Stomach smooth muscle (tissue), 2 donors: Measurements from ENCODE around the gene CPB2.

ENCODE experiments used
- H3K27ac ChIP-seq: one replicate; pipeline ENCODE4 v1.7.0; 2013; ENCODE audit warnings: mild to moderate bottlenecking, low read length, inconsistent platforms
- H3K27me3 ChIP-seq, 2 donors: one replicate each; pipeline ENCODE4 v1.7.0; 2013; ENCODE audit warnings: low read length in 2 of 2; ENCODE audit not compliant: insufficient read depth in 2 of 2, control insufficient read depth in 1 of 2
- H3K36me3 ChIP-seq, 2 donors: one replicate each; pipeline ENCODE4 v1.7.0; 2013; ENCODE audit warnings: low read length in 2 of 2; ENCODE audit not compliant: control insufficient read depth in 2 of 2, insufficient read depth in 2 of 2
- H3K4me1 ChIP-seq: one replicate; pipeline ENCODE4 v1.7.0; 2013; ENCODE audit warnings: low read length; ENCODE audit not compliant: control insufficient read depth, insufficient read depth
- H3K4me3 ChIP-seq, 2 donors: one replicate each; pipeline ENCODE4 v1.7.0; 2013; ENCODE audit warnings: low read length in 2 of 2
- H3K9ac ChIP-seq, 2 donors: one replicate each; pipeline ENCODE4 v1.7.0; 2013; ENCODE audit warnings: low read length in 2 of 2, mild to moderate bottlenecking in 1 of 2
- H3K9me3 ChIP-seq, 2 donors: one replicate each; pipeline ENCODE4 v1.7.0; 2013; ENCODE audit warnings: low read length in 2 of 2; ENCODE audit not compliant: control insufficient read depth in 2 of 2
- donor health status: healthy.
- donor health status: Pancreatic carcinoma.

CPB2 gene

DNA sequence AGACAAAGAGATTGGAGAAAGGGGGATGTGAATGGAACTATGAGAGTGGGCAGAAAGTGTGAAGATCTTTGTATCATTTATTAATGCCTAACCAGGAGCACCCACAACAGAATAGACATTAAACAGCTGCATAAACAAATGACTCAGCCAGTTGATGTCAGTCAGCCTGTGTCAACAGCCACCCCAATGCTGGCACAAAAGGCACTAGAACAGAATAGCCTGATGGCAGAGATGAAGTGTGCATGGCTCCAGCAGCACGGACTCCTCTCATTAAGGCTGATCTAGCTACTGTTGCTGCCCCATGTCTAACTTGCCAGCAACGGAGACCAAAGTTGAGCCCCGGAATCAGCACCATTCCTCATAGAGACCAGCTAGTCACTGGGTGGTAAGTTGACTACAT lies 7.8 kb downstream of the CPB2 start:
- no peak overlapping the region for H3K4me3 ChIP-seq
- no peaks in the 10 kb centered on the region for H3K27me3 ChIP-seq
- no peak overlapping the region for H3K27ac ChIP-seq
- no peaks in the 10 kb centered on the region for H3K4me1 ChIP-seq
- no peak overlapping the region for H3K9ac ChIP-seq
- H3K36me3 ChIP-seq = no peaks in the 10 kb centered on the region
- H3K9me3 ChIP-seq = no peaks in the 10 kb centered on the region

DNA sequence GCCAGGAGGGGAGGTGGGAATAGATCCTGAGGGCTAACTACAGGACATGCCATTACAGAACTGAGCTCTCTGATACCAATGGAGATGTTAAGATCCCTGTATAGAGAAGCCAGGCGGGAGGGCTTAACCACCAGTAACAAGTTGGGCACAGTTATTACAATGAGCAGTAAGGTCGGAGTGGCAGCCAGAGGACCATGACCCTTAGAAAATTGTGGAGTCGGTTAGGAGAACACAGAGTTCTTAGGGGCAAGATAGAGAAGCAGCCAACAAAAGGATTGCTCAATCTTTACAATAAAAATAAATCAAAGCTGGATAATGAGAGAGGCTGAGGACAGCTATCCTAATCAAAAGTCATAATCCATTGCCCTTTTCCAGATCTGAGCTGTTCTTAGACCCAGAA lies 10.4 kb downstream of the CPB2 start:
- no peak overlapping the region for H3K27ac ChIP-seq
- no peaks in the 10 kb centered on the region for H3K36me3 ChIP-seq
- no peaks in the 10 kb centered on the region for H3K4me1 ChIP-seq
- no peak overlapping the region for H3K4me3 ChIP-seq
- H3K9me3 ChIP-seq = no peaks in the 10 kb centered on the region
- H3K9ac ChIP-seq = no peak overlapping the region
- H3K27me3 ChIP-seq = no peaks in the 10 kb centered on the region

DNA sequence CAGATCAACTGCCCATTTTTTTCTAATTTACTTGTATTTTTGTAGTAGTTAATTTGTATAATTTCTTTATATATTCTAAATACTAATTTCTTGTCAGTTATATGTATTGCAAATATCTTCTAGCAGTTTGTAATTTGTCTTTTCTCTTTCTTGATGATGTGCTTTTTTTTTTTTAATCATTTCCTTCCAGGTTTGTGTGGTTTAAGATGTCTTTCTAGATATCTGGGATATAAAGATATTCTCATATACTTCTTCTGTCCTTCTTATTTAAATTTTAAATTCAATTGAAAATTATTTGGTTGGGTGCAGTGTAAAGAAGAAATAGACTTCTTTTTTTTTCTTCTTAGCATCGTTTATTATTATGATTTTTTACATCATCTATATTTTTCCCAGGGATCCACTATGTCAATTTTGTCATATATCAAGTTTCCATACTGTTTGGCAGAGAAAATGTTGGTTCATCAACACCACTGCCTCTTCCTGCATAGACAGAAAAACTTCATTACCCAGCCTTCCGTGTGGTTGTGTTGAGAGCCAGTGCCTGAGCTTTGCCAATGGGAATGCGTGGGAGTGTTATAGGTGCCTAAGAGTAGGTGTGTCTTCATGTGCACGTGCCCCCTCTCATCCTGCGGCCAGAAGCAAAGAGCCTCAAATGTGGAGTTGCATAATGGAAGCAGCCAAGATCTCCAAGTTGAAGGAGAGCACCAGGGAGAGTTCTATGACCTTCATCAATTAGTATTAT lies 15.8 kb downstream of the CPB2 start:
- no peak overlapping the region for H3K27ac ChIP-seq
- H3K9ac ChIP-seq = no peak overlapping the region
- no peaks in the 10 kb centered on the region for H3K9me3 ChIP-seq
- no peaks in the 10 kb centered on the region for H3K27me3 ChIP-seq
- no peak overlapping the region for H3K4me3 ChIP-seq
- H3K36me3 ChIP-seq = no peaks in the 10 kb centered on the region
- H3K4me1 ChIP-seq = no peaks in the 10 kb centered on the region

DNA sequence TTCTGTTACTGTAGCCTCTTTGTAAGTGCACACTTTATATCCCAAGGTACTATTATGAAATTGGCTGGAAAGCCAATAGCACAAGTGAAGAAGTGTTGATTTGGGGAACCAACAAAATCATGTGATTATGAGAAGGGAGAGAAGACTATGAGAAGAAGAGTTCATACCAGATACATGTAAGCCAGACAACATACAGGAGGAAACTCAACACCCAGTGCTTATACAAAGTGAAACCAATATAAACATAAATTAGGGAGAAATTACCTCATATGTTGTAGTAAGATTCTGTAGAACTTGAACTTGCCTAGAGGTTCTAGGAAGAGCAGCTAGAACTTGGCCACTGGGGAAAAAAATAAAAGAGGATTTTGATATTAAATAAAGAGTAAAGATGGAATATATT lies 17.4 kb downstream of the CPB2 start:
- Histone ChIP-seq H3K9ac (no peak overlapping the region), H3K27me3 (no peaks in the 10 kb centered on the region), H3K4me1 (no peaks in the 10 kb centered on the region), H3K9me3 (no peaks in the 10 kb centered on the region), H3K36me3 (no peaks in the 10 kb centered on the region), H3K4me3 (no peak overlapping the region), H3K27ac (no peak overlapping the region)

DNA sequence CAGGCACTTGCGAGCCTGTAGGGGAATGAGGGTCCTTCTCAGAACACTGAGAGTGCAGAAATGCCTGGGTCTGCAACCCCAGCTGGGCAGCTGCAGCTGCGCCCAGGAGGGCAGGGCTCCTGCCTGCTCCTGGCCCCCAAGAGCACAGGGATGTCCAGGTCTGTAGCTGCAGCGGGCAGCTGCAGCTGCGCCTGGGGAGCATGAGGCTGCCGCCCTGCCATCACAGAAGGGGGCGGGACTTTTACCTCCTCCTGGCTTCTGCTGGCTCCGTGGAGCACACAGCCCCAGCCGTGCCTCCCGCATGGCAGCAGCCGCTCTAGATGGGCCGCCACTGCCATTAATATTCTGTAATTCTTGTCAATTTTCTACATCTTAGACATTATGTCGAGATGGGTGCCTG lies 17.8 kb downstream of the CPB2 start:
- no peaks in the 10 kb centered on the region for H3K36me3 ChIP-seq
- H3K9me3 ChIP-seq = no peaks in the 10 kb centered on the region
- no peak overlapping the region for H3K9ac ChIP-seq
- no peak overlapping the region for H3K4me3 ChIP-seq
- no peaks in the 10 kb centered on the region for H3K4me1 ChIP-seq
- no peak overlapping the region for H3K27ac ChIP-seq
- no peaks in the 10 kb centered on the region for H3K27me3 ChIP-seq

DNA sequence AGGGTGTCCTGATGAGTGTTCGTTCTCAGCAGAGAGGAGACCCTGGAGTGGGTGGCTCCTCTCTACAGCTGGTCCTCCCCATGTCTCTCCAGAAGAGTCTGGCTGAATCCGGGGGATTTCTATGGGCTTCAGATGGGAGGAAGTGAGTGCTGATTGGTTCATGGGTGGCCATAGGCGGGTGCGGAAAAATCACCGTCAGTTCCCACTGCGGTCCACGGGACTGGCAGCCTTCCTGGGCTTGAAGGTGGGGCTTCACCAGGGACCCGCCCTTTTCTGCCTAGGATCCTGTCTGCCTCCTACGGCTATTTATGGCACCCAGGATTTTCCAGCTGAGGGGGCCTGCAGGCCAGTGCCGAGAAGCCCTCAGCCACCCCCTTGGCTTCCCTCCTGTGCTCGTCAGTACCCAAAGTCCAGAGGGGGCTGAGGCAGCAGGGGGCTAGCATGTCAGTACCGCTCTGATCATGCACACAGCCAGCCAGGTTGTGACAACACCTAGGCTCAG lies 18.4 kb downstream of the CPB2 start:
- no peaks in the 10 kb centered on the region for H3K9me3 ChIP-seq
- H3K4me1 ChIP-seq = no peaks in the 10 kb centered on the region
- no peak overlapping the region for H3K27ac ChIP-seq
- no peak overlapping the region for H3K9ac ChIP-seq
- H3K4me3 ChIP-seq = no peak overlapping the region
- no peaks in the 10 kb centered on the region for H3K36me3 ChIP-seq
- H3K27me3 ChIP-seq = no peaks in the 10 kb centered on the region

DNA sequence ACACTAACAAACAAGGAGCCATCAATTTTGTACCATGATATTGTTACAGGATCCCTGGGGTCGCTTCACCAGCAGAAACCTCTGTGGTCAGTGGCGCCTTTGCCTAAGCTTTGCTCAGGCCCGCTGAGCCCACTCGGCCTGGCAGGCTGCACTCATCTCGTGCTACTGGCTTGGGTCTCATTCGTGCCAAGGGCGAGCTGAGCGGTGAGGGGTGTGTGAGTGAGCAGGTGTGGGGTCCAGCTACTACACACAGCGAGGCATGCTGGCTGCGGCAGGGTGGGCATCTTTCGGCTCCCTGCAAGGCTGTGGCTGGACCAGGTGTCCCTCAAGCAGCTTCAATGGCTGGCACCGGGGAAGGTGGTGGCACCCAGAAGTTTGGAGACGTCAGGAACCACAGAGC lies 19.1 kb downstream of the CPB2 start:
- Histone ChIP-seq H3K9me3 (no peaks in the 10 kb centered on the region), H3K4me1 (no peaks in the 10 kb centered on the region)

DNA sequence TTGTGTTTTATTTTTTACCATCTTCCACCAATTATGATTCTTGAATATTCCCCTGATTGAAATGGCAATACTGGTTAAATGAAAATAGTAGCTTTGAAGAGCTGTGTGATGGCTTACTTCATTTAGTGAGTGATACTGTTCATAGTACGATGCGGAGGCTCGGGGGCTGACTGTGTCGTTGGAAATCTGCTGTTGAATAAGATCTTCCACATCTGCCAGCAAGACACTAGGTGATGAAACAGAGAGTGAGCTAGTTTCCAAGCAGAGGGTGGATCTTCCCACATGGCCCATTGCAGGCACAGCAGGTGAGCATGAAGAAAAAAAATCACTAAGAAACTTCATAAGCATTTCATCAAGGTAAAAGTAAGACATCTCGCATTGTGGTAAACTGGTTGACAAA lies 22.5 kb downstream of the CPB2 start:
- Histone ChIP-seq H3K9me3 (no peaks in the 10 kb centered on the region), H3K27me3 (no peaks in the 10 kb centered on the region), H3K4me3 (no peak overlapping the region), H3K27ac (no peak overlapping the region), H3K36me3 (no peaks in the 10 kb centered on the region), H3K4me1 (no peaks in the 10 kb centered on the region), H3K9ac (no peak overlapping the region)

More for the DNA sequence above, 19.1 kb downstream of the CPB2 start:
- no peak overlapping the region for H3K27ac ChIP-seq
- H3K27me3 ChIP-seq = no peaks in the 10 kb centered on the region
- no peak overlapping the region for H3K4me3 ChIP-seq
- H3K9ac ChIP-seq = no peak overlapping the region
- H3K36me3 ChIP-seq = no peaks in the 10 kb centered on the region

DNA sequence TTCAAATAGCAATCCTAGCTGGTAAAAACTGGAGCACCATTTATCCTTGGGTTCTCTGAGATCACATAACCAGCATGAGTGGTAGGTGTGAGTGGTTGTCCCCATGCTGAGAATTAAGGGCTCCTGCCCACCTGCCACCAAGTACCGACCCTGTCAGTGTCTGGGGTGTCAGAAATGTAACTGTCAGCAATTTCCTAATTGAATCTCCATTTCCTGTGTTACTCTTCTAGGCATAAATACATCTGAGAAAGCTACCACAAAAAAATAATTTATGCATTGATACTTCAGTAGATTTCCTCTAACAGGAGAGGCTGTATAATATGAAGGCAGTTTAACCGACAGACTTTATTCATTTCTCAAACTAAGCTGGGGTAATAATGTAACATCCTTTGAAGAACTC lies 25.1 kb downstream of the CPB2 start:
- Histone ChIP-seq H3K4me1 (no peaks in the 10 kb centered on the region), H3K27me3 (no peaks in the 10 kb centered on the region), H3K9me3 (no peaks in the 10 kb centered on the region), H3K36me3 (no peaks in the 10 kb centered on the region), H3K9ac (no peak overlapping the region), H3K27ac (no peak overlapping the region), H3K4me3 (no peak overlapping the region)

DNA sequence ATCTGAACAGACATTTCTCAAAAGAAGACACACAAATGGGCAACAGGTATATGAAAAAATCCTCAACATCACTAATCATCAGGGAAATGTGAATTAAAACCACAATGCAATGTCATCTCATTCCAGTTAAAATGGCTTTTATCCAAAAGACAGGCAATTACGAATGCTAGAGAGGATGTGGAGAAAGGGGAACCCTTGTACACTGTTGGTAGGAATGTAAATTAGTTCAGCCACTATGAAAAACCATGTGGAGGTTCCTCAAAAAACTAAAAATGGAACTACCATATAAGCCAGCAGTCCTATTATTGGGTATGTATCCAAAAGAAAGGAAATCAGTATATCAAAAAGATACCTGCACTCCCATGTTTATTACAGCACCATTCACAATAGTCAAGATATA lies 27.6 kb downstream of the CPB2 start:
- no peak overlapping the region for H3K27ac ChIP-seq
- H3K4me1 ChIP-seq = no peaks in the 10 kb centered on the region
- H3K36me3 ChIP-seq = no peaks in the 10 kb centered on the region
- H3K9ac ChIP-seq = no peak overlapping the region
- no peaks in the 10 kb centered on the region for H3K9me3 ChIP-seq
- no peak overlapping the region for H3K4me3 ChIP-seq
- H3K27me3 ChIP-seq = no peaks in the 10 kb centered on the region

DNA sequence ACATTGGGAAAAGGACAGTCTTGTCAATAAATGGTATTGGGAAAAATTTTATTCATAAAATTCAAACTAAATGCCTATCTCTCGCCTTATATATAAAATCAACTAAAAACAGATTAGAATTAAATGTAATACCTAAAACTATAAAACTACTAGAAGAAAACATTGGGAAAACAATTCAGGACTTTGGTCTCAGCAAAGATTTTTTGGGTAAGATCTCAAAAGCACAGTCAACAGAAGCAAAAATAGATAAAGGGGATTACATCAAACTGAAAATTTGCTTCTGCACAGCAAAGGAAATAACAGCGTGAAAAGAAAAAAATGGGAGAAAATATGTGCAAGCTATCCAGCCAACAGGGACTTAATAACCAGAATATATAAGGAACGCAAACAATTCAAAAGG lies 28.0 kb downstream of the CPB2 start:
- Histone ChIP-seq H3K9ac (no peak overlapping the region), H3K9me3 (no peaks in the 10 kb centered on the region), H3K27ac (no peak overlapping the region), H3K4me1 (no peaks in the 10 kb centered on the region), H3K27me3 (no peaks in the 10 kb centered on the region), H3K36me3 (no peaks in the 10 kb centered on the region), H3K4me3 (no peak overlapping the region)
